ENCODE data around the gene NBAS. TPM values are rescaled to one million over a fixed set of nuclear protein-coding genes. Genes with fewer than 3 reads are reported as not detected.

The NBAS gene
- total RNA-seq, 1 experiment from 2014 or later, result 32.5 TPM

DNA sequence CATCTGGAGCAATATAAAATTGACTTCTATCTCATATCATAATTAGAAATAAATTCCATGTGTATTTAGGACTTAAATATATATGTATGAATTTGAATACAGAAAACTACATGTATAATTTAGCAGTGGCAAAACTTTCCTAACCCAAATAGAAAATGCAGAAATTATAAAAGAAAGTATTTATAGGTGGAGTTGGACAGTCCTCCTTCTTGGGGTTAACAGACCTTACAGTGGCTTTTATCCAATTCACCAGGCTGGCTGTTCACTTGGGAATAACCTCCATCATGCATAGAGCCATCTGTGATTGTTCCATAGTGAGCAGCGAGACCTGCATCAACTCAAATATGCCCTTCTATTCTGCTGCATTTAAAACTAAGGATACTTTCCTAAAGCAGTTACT is 38.9 kb upstream of the NBAS start:
- Histone ChIP-seq H3K9ac (ENCODE audit: extremely low read depth, insufficient read length, low read length) (no peak overlapping the region), H3K27ac (ENCODE audit: insufficient read length, low read depth, low read length) (no peak overlapping the region), H3T11ph (ENCODE audit: low read length) (no peak overlapping the region), H2BK15ac (ENCODE audit: low read depth, low read length) (no peak overlapping the region), H3K56ac (ENCODE audit: insufficient read length, low read depth, low read length) (no peak overlapping the region), H4K91ac (ENCODE audit: insufficient read length, low read depth, low read length) (no peak overlapping the region), H3K27me3 (ENCODE audit: insufficient read depth, low read length) (no peaks in the 10 kb centered on the region), H3K14ac (ENCODE audit: insufficient read depth, low read length) (no peak overlapping the region), H3K79me2 (ENCODE audit: insufficient read depth, low read length) (no peaks in the 10 kb centered on the region), H2BK120ac (ENCODE audit: low read depth, low read length, poor library complexity, severe bottlenecking) (no peak overlapping the region), H3K4ac (ENCODE audit: low read depth, low read length) (no peak overlapping the region), H2BK5ac (ENCODE audit: insufficient read length, low read length) (no peak overlapping the region), H3K79me1 (ENCODE audit: insufficient read depth, low read depth, low read length, poor library complexity, severe bottlenecking) (no peaks in the 10 kb centered on the region), H3K4me1 (ENCODE audit: insufficient read depth, low read length) (no peaks in the 10 kb centered on the region), H4K5ac (ENCODE audit: insufficient read length, low read depth, low read length) (no peak overlapping the region), H4K8ac (replicated peaks; ENCODE audit: insufficient read length, low read depth, low read length) (no peak overlapping the region), H3K9me3 (ENCODE audit: control insufficient read depth, low read depth, low read length) (no peaks in the 10 kb centered on the region), H2AK5ac (ENCODE audit: insufficient read length, low read length) (no peak overlapping the region), H3K23ac (ENCODE audit: insufficient read length, low read depth, low read length) (no peak overlapping the region), H3K4me2 (ENCODE audit: insufficient read depth, insufficient read length, low read length) (no peak overlapping the region), H3K18ac (ENCODE audit: insufficient read length, low read depth, low read length) (no peak overlapping the region), H3K23me2 (ENCODE audit: insufficient read length, low read depth, low read length, poor library complexity, severe bottlenecking) (no peaks in the 10 kb centered on the region), H2BK12ac (ENCODE audit: insufficient read length, low read depth, low read length) (no peak overlapping the region), H2AFZ (ENCODE audit: low read length) (no peak overlapping the region), H4K20me1 (ENCODE audit: control insufficient read depth, insufficient read depth, insufficient read length) (no peaks in the 10 kb centered on the region), H2BK20ac (ENCODE audit: low read depth, low read length, poor library complexity, severe bottlenecking) (no peak overlapping the region)
- H3K36me3 Mint-ChIP-seq (ENCODE audit: insufficient read depth in 1 of 3, low read depth in 3 of 3), result peaks cover 53 to 91% (median 89%) of the 10 kb centered on the region in 3 experiments
- TF ChIP-seq, protein P1, sequence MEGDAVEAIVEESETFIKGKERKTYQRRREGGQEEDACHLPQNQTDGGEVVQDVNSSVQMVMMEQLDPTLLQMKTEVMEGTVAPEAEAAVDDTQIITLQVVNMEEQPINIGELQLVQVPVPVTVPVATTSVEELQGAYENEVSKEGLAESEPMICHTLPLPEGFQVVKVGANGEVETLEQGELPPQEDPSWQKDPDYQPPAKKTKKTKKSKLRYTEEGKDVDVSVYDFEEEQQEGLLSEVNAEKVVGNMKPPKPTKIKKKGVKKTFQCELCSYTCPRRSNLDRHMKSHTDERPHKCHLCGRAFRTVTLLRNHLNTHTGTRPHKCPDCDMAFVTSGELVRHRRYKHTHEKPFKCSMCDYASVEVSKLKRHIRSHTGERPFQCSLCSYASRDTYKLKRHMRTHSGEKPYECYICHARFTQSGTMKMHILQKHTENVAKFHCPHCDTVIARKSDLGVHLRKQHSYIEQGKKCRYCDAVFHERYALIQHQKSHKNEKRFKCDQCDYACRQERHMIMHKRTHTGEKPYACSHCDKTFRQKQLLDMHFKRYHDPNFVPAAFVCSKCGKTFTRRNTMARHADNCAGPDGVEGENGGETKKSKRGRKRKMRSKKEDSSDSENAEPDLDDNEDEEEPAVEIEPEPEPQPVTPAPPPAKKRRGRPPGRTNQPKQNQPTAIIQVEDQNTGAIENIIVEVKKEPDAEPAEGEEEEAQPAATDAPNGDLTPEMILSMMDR (conservative IDR thresholded peaks at IDR 0.05), result no peak
- H3K4me1 Mint-ChIP-seq, result no peaks in the 10 kb centered on the region
- no CpG with 5 or more reads among the region's 1 CpG for WGBS (ENCODE audit: extremely low coverage, insufficient read length, low lambda C conversion rate)
- no peak for DNase-seq
- H3K9me3 Mint-ChIP-seq, result no peaks in the 10 kb centered on the region
- no peak overlapping the region for H3K4me3 Mint-ChIP-seq
- no peaks in the 10 kb centered on the region for H3K27me3 Mint-ChIP-seq (ENCODE audit: low read depth)
- no peak overlapping the region for H3K27ac Mint-ChIP-seq
